K562 (cell line): ENCODE data around the gene MAZ. TPM values are rescaled to one million over a fixed set of nuclear protein-coding genes. Genes with fewer than 3 reads are reported as not detected.

Source experiments
- ATAC-seq: fragments of 200-7000 bp; cut with Tn5 transposase; 3 replicates; pipeline ENCODE4 v1.9.1; 2020; ENCODE audit warnings: moderate library complexity
- BruUV-seq: library from RNA; stranded (reverse); fragments of 400-500 nt; replicated peaks from 2 replicates; lab custom pipeline; 2021; lab: Mats Ljungman, UMichigan
- CTCF ChIA-PET: fragments of 300-600 bp; formaldehyde crosslinking; extraction: SDS; loops from one replicate; lab custom pipeline; 2021; ENCODE audit warnings: low intra/inter-chr PET ratio; lab: Yijun Ruan, JAX
- POLR2A ChIA-PET: fragments of 300-600, 350-650 bp; sonication (Branson Sonifier 250); formaldehyde crosslinking; extraction: SDS; loops from one replicate; lab custom pipeline; 2021; ENCODE audit warnings: antibody characterized with exemption, inconsistent platforms; lab: Yijun Ruan, JAX
- DNase-seq, 4 experiments: peaks; one replicate each; pipeline versions ENCODE4 v3.0.0 to v3.0.0-alpha.2; 2011 to 2018; ENCODE audit warnings: low spot score in 3 of 4, mixed read lengths in 3 of 4; ENCODE audit errors: extremely low read depth in 1 of 4
- FAIRE-seq: peaks from 2 replicates; lab custom pipeline; 2011; peaks lifted over from hg19 to GRCh38; lab: Jason Lieb, UNC
- H2AFZ ChIP-seq: 2 replicates; pipeline ENCODE4 v1.6.0; 2011; ENCODE audit warnings: low read depth, low read length, control low read depth, inconsistent platforms
- H3K27ac ChIP-seq: fragments of 200-600 bp; 3 replicates; pipeline ENCODE4 v1.8.0; 2011; ENCODE audit warnings: low read depth, mild to moderate bottlenecking, control low read depth, inconsistent platforms, low read length, moderate library complexity, mixed read lengths; ENCODE audit errors: extremely low read depth
- H3K27me3 ChIP-seq, 2 experiments: fragments of 300-600 bp in 1 of 2; 2 replicates in 1 of 2; 3 replicates in 1 of 2; pipeline versions ENCODE4 v1.6.0 to v1.8.0; 2011; ENCODE audit warnings: inconsistent platforms in 2 of 2, low read length in 2 of 2, mild to moderate bottlenecking in 1 of 2, mixed read lengths in 1 of 2, moderate library complexity in 1 of 2; ENCODE audit not compliant: control insufficient read depth in 2 of 2, insufficient read depth in 2 of 2
- H3K36me3 ChIP-seq: fragments of 300-600 bp; 3 replicates; pipeline ENCODE4 v1.8.0; 2011; ENCODE audit warnings: mild to moderate bottlenecking, low read length, inconsistent platforms; ENCODE audit not compliant: control insufficient read depth, insufficient read depth
- H3K4me1 ChIP-seq, 2 experiments: fragments of 200-600 bp in 1 of 2; replicated peaks in 1 of 2; 2 replicates in 1 of 2; 3 replicates in 1 of 2; pipeline versions ENCODE4 v1.5.1 to v1.8.0; 2011; ENCODE audit warnings: inconsistent platforms in 2 of 2, low read length in 2 of 2, mild to moderate bottlenecking in 1 of 2, mixed read lengths in 1 of 2, moderate library complexity in 1 of 2; ENCODE audit not compliant: control insufficient read depth in 2 of 2, insufficient read depth in 2 of 2
- H3K4me2 ChIP-seq: 2 replicates; pipeline ENCODE4 v1.6.1; 2011; ENCODE audit warnings: low read length, control low read depth, inconsistent platforms, mixed read lengths; ENCODE audit not compliant: insufficient read depth
- H3K4me3 ChIP-seq: fragments of 200-600 bp; sonication (generic), shearing (Covaris generic); 2 replicates; pipeline ENCODE4 v1.5.1; 2016; ENCODE audit warnings: control low read depth, inconsistent platforms
- H3K79me2 ChIP-seq: fragments of 200-600 bp; 3 replicates; pipeline ENCODE4 v1.8.0; 2011; ENCODE audit warnings: low read length, inconsistent platforms; ENCODE audit not compliant: control insufficient read depth, insufficient read depth
- H3K9ac ChIP-seq, 2 experiments: 2 replicates each; pipeline versions ENCODE4 v1.6.0 to v1.6.1; 2011; ENCODE audit warnings: low read depth in 2 of 2, low read length in 2 of 2, control low read depth in 1 of 2, inconsistent platforms in 1 of 2, mild to moderate bottlenecking in 1 of 2, mixed read lengths in 1 of 2; ENCODE audit not compliant: insufficient read depth in 1 of 2
- H3K9me1 ChIP-seq: one replicate; pipeline ENCODE4 v1.6.0; 2011; ENCODE audit warnings: inconsistent platforms, mild to moderate bottlenecking, low read length, moderate library complexity; ENCODE audit not compliant: control insufficient read depth, insufficient read depth
- H3K9me3 ChIP-seq: replicated peaks from 2 replicates; pipeline ENCODE4 v1.5.1; 2011; ENCODE audit warnings: low read depth, low read length, inconsistent platforms; ENCODE audit not compliant: control insufficient read depth, insufficient read depth
- H4K20me1 ChIP-seq: replicated peaks from 2 replicates; pipeline ENCODE4 v1.6.1; 2011; ENCODE audit warnings: low read length, inconsistent platforms, mixed read lengths; ENCODE audit not compliant: control insufficient read depth, insufficient read depth
- C11orf30 ChIP-seq: fragments of 450-650 bp; IDR thresholded peaks from 2 replicates; pipeline ENCODE4 v1.6.1; 2016; ENCODE audit warnings: low read depth, mild to moderate bottlenecking
- CREBBP ChIP-seq: IDR thresholded peaks from one replicate; pipeline ENCODE4 v1.6.1; 2012; ENCODE audit warnings: low read depth, mild to moderate bottlenecking, control low read depth, inconsistent platforms, low read length
- KAT2B ChIP-seq: IDR thresholded peaks from one replicate; pipeline ENCODE4 v1.6.1; 2012; ENCODE audit warnings: low read depth, mild to moderate bottlenecking, control low read depth, inconsistent platforms, low read length, moderate library complexity
- KDM1A ChIP-seq, 2 experiments: fragments of 450-650 bp; IDR thresholded peaks; 2 replicates each; pipeline ENCODE4 v1.6.1; 2016; ENCODE audit warnings: mild to moderate bottlenecking in 2 of 2
- KLF13 ChIP-seq: fragments of 450-650 bp; IDR thresholded peaks from 2 replicates; pipeline ENCODE4 v1.6.1; 2016; ENCODE audit warnings: missing genetic modification characterization, low read depth, mild to moderate bottlenecking, missing compliant biosample characterization, moderate library complexity, borderline replicate concordance
- MCM2 ChIP-seq: fragments of 450-650 bp; IDR thresholded peaks from 2 replicates; pipeline ENCODE4 v1.6.1; 2017; ENCODE audit warnings: low read depth, mild to moderate bottlenecking
- MYNN ChIP-seq, 2 experiments: sonication (generic); formaldehyde crosslinking in 1 of 2; IDR thresholded peaks; 2 replicates each; pipeline versions ENCODE4 v1.5.0 to v1.6.1; 2016 to 2020; ENCODE audit warnings: antibody characterized with exemption in 1 of 2, missing genetic modification reagents in 1 of 2
- ZBTB17 ChIP-seq: fragments of 450-650 bp; formaldehyde crosslinking; IDR thresholded peaks from 2 replicates; pipeline ENCODE4 v1.4.0; 2020; ENCODE audit warnings: mild to moderate bottlenecking
- ZNF408 ChIP-seq: fragments of 250-450 bp; sonication (Bioruptor Pico); IDR thresholded peaks from 2 replicates; pipeline ENCODE4 v1.4.0; 2020; ENCODE audit warnings: low read depth, mild to moderate bottlenecking, moderate library complexity
- ZNF717 ChIP-seq: fragments of 250-450 bp; sonication (Bioruptor Pico); IDR thresholded peaks from 2 replicates; pipeline ENCODE4 v1.5.0; 2021
- ZNF764 ChIP-seq: fragments of 250-450 bp; sonication (Bioruptor Pico); IDR thresholded peaks from 2 replicates; pipeline ENCODE4 v1.4.0; 2020; ENCODE audit warnings: low read depth, mild to moderate bottlenecking, moderate library complexity
- ZNF830 ChIP-seq: fragments of 250-450 bp; sonication (Bioruptor Pico); IDR thresholded peaks from 2 replicates; pipeline ENCODE4 v1.5.0; 2021; ENCODE audit warnings: mild to moderate bottlenecking
- WGBS: fragments of 100-300 bp; shearing (Covaris generic); methylation state at CpG from one replicate; pipeline ENCODE4 v1.1.6; 2016; ENCODE audit warnings: low coverage, mixed read lengths; ENCODE audit not compliant: insufficient coverage; ENCODE audit errors: missing lambda C conversion rate; 5-methylcytosine and 5-hydroxymethylcytosine counted together
- in situ Hi-C: fragments of 300-500 bp; cut with MboI; formaldehyde crosslinking; loops from 4 replicates; pipeline ENCODE4 v1.15.0; 2018; ENCODE audit warnings: inconsistent platforms, mixed read lengths
- intact Hi-C: fragments of 100-400 bp; cut with micrococcal nuclease; formaldehyde crosslinking; loops from 2 replicates; pipeline ENCODE4 v1.14.2; 2022
- polyA plus RNA-seq, 8 experiments: library from polyadenylated mRNA; depleted of rRNA in 4 of 8; stranded (reverse) in 5 of 8; unstranded in 3 of 8; fragments of >200 nt; fragmentation: Nextera tagmentation in 2 of 8; fragmentation: Illumina TruSeq in 1 of 8; extraction: Ambion mirVana in 2 of 8; extraction: Trizol in 1 of 8; gene quantifications; 2 replicates each; pipeline versions ENCODE4 v1.2.1 to v1.2.3, GENCODE V29; 2011 to 2014; ENCODE audit warnings: inconsistent platforms in 1 of 8, missing spikeins in 1 of 8
- total RNA-seq, 7 experiments: library from RNA; depleted of rRNA in 6 of 7; stranded (reverse); fragments of >200 nt in 6 of 7; fragmentation: Illumina TruSeq in 2 of 7; extraction: Trizol in 2 of 7; gene quantifications; 2 replicates each; pipeline versions ENCODE4 v1.2.1 to v1.2.3, GENCODE V29; 2011 to 2021; ENCODE audit warnings: low replicate concordance in 1 of 7
- TF ChIP-seq, protein P1 (sequence below): sonication (generic); formaldehyde crosslinking; IDR thresholded peaks from 2 replicates; pipeline ENCODE4 v1.8.1; 2023; ENCODE audit warnings: mild to moderate bottlenecking, missing genetic modification reagents
- TF ChIP-seq, protein P2 (sequence below): fragments of 450-650 bp; formaldehyde crosslinking; IDR thresholded peaks from 2 replicates; pipeline ENCODE4 v1.4.0; 2022; ENCODE audit warnings: missing genetic modification characterization
- TF ChIP-seq, protein P3 (sequence below): sonication (generic); formaldehyde crosslinking; IDR thresholded peaks from 2 replicates; pipeline ENCODE4 v1.8.0; 2022; ENCODE audit warnings: missing genetic modification reagents, mild to moderate bottlenecking, moderate library complexity, borderline replicate concordance
- TF ChIP-seq, protein P4 (sequence below): sonication (generic); formaldehyde crosslinking; IDR thresholded peaks from 2 replicates; pipeline ENCODE4 v1.8.0; 2023; ENCODE audit warnings: mild to moderate bottlenecking, missing genetic modification reagents

Gene MAZ
- total and polyA plus RNA-seq, 9 of the 15 experiments (the other 6 are each of a cell fraction or from before 2014, with no cell fraction given), result 45.4 to 532 (median 250) TPM

DNA sequence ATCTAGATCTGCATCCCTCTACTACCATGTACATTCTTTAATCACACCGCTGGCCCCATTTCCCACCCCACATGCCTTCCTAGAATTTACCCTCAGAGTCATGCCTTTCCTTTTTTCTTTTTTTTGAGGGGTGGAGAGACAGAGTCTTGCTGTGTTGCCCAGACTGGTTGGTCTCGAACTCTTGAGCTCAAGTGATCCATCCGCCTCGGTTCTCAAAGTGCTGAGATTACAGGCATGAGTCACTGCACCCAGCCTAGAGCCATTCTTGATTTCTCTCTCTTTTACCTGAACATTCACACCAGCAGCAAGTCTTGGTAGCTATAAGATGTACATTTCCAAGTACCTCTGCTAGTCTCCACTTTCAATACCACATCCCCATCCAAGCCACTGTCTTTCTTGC, 11.8 kb downstream of the MAZ start:
- peaks cover 17 to 57% of the 10 kb centered on the region in 2 experiments for H3K4me1 ChIP-seq
- H3K9me3 ChIP-seq, result no peaks in the 10 kb centered on the region
- DNase-seq, result no peak
- H4K20me1 ChIP-seq, result no peaks in the 10 kb centered on the region; the same call in 1 of the 2 replicates
- peaks cover 23% of the 10 kb centered on the region for H3K36me3 ChIP-seq
- intact Hi-C loops (loop anchor here (5.0 to 10.0 kb wide), 2 partner anchors 116 to 207 kb away; partner anchors contain the start of gene C16orf92), in situ Hi-C loops (no loop called here)
- H3K79me2 ChIP-seq, result peaks cover 21% of the 10 kb centered on the region
- no peak overlapping the region for H3K4me3 ChIP-seq
- no peak overlapping the region for H2AFZ ChIP-seq
- ChIA-PET CTCF (no interaction called here), POLR2A (interaction anchor here (0.6 to 1.3 kb wide), 5 partner anchors 8 to 235 kb away, joined by 3 to 4 read pairs (median 3); partner anchors contain the start of gene QPRT)
- no peak overlapping the region for H3K4me2 ChIP-seq
- BruUV-seq, result no TSS peak
- no peaks in the 10 kb centered on the region for H3K27me3 ChIP-seq
- FAIRE-seq, result peak; percentile 44
- H3K9me1 ChIP-seq, result no peaks in the 10 kb centered on the region
- ATAC-seq, result no peak
- no peak overlapping the region for H3K27ac ChIP-seq
- no peak overlapping the region; a peak in 1 of 4 replicates for H3K9ac ChIP-seq
- WGBS, result 58% methylated on average over 4 of the region's 4 CpGs
- TF ChIP-seq, protein P1, sequence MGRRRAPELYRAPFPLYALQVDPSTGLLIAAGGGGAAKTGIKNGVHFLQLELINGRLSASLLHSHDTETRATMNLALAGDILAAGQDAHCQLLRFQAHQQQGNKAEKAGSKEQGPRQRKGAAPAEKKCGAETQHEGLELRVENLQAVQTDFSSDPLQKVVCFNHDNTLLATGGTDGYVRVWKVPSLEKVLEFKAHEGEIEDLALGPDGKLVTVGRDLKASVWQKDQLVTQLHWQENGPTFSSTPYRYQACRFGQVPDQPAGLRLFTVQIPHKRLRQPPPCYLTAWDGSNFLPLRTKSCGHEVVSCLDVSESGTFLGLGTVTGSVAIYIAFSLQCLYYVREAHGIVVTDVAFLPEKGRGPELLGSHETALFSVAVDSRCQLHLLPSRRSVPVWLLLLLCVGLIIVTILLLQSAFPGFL (CRISPR knock-in tag), result no peak
- TF ChIP-seq KDM1A (IDR thresholded peaks at IDR 0.05) (no peak), MYNN (IDR thresholded peaks at IDR 0.05) (no peak), MYNN (CRISPR knock-in tag; IDR thresholded peaks at IDR 0.05) (no peak), MCM2 (no peak), ZNF830 (CRISPR knock-in tag) (no peak), ZNF717 (CRISPR knock-in tag) (no peak), KAT2B (no peak), C11orf30 (no peak), CREBBP (no peak), ZBTB17 (CRISPR knock-in tag) (no peak), ZNF408 (CRISPR knock-in tag) (no peak), KLF13 (no peak), ZNF764 (no peak)
- TF ChIP-seq, protein P2, sequence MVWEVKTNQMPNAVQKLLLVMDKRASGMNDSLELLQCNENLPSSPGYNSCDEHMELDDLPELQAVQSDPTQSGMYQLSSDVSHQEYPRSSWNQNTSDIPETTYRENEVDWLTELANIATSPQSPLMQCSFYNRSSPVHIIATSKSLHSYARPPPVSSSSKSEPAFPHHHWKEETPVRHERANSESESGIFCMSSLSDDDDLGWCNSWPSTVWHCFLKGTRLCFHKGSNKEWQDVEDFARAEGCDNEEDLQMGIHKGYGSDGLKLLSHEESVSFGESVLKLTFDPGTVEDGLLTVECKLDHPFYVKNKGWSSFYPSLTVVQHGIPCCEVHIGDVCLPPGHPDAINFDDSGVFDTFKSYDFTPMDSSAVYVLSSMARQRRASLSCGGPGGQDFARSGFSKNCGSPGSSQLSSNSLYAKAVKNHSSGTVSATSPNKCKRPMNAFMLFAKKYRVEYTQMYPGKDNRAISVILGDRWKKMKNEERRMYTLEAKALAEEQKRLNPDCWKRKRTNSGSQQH (CRISPR knock-in tag), result no peak
- TF ChIP-seq, protein P3, sequence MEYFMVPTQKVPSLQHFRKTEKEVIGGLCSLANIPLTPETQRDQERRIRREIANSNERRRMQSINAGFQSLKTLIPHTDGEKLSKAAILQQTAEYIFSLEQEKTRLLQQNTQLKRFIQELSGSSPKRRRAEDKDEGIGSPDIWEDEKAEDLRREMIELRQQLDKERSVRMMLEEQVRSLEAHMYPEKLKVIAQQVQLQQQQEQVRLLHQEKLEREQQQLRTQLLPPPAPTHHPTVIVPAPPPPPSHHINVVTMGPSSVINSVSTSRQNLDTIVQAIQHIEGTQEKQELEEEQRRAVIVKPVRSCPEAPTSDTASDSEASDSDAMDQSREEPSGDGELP, result no peak
- TF ChIP-seq, protein P4, sequence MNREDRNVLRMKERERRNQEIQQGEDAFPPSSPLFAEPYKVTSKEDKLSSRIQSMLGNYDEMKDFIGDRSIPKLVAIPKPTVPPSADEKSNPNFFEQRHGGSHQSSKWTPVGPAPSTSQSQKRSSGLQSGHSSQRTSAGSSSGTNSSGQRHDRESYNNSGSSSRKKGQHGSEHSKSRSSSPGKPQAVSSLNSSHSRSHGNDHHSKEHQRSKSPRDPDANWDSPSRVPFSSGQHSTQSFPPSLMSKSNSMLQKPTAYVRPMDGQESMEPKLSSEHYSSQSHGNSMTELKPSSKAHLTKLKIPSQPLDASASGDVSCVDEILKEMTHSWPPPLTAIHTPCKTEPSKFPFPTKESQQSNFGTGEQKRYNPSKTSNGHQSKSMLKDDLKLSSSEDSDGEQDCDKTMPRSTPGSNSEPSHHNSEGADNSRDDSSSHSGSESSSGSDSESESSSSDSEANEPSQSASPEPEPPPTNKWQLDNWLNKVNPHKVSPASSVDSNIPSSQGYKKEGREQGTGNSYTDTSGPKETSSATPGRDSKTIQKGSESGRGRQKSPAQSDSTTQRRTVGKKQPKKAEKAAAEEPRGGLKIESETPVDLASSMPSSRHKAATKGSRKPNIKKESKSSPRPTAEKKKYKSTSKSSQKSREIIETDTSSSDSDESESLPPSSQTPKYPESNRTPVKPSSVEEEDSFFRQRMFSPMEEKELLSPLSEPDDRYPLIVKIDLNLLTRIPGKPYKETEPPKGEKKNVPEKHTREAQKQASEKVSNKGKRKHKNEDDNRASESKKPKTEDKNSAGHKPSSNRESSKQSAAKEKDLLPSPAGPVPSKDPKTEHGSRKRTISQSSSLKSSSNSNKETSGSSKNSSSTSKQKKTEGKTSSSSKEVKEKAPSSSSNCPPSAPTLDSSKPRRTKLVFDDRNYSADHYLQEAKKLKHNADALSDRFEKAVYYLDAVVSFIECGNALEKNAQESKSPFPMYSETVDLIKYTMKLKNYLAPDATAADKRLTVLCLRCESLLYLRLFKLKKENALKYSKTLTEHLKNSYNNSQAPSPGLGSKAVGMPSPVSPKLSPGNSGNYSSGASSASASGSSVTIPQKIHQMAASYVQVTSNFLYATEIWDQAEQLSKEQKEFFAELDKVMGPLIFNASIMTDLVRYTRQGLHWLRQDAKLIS (CRISPR knock-in tag), result no peak
